Eye (tissue), 1 donor: ENCODE measurements around the gene PBX2.

ENCODE experiments used
- DNase-seq: peaks from one replicate; pipeline ENCODE4 v3.0.0-alpha.2; 2015

Gene PBX2

DNA sequence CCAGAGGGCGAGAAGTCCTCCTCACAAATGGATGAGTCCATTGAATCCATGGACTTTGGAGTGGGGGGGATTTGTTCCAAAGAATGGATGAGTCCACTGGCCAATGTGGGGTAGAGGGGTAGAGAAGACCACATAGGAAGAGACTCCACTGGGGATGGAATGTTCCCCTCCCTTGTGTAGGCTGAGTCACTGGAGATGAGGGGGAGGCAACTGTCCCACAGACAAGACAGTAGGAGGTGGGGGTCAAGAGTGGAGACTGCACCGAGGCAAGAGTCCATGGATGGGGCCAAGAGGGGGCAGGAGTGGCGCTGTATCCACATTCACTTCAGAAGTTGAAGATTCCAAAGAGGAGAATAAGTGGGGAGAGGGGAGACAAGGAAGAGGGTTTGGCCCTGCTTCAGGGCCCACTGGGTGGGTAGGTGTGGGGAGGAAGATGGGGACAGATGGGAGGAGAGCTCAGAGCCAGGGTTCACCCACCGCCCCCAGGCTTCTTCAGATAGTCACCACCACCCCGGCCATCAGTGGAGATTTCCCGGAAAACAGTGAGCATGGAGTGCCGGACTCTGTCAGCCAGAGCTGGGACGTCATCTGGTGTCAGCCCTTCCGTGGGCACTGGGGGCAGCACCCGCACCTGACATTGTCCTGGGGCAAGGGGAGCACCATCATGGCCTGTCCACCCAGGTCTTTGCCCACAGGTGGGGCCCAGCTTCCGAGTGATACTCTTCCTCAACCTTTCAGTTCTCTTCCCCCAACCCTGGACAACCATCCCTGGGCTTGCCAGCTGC lies 21.0 kb downstream of the PBX2 start:
- no peak for DNase-seq

DNA sequence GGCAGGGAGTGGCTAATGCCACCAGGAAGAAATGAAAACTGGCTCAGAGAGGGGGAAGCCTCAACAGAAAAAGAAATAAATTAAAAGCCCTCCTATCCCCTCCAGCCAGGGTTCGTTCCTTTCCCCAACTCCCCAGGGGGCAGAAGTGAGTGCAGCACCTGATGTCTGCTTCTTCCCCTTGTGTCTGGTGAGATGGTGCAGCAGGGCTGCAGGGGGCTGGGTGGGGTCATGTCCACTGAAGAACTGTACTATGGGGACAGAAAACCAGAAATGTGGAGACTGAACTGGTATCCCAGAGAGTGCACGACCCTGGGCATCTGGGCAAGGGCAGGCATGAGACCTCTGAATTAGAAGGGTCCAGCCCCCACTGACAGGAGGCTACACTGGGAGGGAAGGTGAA lies 21.7 kb downstream of the PBX2 start:
- DNase-seq: no peak

DNA sequence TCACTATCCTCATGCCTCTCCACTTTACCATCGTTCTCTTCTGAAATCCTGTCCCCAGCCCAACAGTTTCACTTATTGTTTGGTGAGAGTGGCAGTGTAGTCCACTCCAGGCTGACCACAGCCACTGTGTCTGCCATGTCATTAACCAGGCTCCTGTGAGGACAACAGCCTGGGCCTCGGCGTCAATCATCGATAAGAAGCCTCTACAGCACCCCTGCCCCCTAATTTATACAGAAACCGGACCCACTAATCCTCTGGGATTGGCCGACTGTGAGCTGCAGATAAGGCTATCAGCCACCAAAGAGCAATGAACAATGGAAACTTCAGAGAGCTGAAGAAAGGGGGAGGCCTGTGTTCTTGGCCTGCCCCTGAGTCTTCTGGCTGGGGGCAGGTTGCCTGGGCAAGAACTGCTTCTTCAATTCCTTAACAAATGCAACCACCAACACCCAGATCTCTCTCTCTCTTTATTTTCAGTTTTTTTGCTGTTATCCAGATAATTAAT lies 22.2 kb downstream of the PBX2 start:
- DNase-seq: no peak

DNA sequence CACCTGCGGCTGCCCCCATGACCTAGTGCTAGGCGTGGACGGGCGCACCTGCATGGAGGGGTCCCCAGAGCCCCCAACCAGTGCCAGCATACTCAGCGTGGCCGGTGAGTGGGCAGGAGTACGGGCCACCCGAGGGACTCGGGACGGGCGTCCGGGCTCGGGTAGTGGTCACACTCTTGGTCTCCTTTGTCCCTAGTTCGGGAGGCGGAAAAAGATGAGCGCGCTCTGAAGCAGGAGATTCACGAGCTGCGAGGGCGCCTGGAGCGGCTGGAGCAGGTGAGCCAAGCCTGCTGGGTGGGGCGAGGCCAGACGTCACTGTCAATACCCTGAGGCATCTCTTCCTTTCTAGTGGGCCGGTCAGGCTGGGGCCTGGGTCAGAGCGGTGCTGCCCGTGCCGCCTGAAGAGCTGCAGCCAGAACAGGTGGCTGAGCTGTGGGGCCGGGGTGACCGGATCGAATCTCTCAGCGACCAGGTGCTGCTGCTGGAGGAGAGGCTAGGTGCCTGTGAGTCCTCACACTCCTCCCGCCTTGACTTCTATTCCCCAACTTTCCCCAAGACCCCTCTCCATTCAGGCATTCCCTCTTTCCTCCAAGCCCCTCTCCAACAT lies 22.7 kb downstream of the PBX2 start:
- DNase-seq: no peak

DNA sequence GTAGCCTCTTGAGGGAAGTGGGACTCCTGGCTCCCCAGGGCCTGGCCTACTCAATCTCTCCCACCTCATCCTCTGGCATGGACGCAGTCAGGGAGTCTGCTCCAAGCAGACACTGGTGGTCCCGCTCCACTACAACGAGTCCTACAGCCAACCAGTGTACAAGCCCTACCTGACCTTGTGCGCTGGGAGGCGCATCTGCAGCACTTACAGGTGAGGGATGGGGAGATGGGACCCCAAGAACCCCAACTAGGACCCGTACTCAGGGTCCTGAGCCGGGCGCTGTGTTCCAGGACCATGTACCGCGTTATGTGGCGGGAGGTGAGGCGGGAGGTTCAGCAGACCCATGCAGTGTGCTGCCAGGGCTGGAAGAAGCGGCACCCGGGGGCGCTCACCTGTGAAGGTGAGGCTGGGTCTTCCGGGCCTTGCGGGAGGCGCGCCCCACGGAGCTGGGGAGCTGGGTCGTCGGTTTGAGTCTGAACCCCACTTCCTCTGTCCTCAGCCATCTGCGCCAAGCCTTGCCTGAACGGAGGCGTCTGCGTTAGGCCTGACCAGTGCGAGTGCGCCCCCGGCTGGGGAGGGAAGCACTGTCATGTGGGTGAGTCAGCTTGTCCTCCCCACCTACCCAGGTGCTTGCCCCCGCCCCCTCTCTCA lies 23.5 kb downstream of the PBX2 start:
- DNase-seq: no peak

DNA sequence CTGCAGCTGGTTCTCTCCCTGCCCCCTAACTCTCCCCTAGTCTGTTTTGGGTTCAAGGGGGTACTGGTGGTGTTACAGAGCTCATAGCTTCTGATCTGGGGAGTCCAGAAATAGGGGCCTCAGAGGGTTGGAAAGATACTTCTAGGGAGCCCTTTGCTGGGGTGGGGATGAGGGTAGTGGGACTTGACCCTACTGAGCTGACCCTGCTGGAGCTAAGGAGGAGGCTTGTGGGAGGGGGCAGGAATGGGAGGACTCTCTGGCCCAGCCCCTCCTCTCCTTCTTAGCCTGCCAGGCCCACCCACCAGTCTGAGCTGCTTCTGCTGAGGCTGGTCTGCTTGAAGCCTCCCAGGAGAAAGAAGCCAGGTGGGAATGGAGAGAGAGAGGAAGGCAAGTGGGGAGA lies 25.7 kb downstream of the PBX2 start, which contains the start of gene EGFL8:
TSS of gene EGFL8 (plus strand) at position 301 of the 400 bp plus-strand sequence. CDS start 1,571 bp downstream, outside the sequence.
- no peak for DNase-seq

DNA sequence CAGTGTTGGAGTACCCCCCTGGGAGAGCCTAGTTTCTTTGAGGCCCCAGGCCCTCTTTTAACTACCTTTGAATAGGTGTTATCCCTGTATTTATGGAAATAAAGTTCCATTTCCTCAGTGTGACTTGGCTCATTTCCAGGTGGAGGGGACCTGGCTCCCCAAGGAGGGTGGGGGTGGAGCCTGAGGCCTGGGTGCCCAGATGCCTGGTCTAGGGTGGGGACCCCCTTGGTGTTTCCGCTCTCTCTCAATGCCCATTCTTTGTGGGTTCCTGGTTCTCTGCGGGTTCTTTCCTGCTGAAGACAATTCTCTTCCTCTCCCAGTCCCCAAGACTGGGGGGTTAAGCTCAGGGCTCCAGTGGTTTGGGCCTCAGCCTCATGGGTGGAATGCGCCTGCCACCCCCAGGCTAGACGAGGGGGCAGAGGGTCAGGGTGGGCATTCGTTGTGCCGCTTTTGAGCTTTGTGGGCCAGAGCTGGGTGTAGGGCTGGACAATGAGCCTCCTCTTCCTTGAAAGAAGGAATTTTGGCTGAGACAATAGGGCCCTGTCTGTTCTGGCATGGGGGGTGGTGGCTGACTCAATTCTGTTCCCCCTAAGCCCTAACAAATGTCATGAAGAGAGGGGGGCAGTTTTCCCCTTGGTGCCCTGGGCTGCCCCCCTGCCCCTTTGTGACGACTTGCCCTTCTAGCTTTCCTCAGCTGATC lies 26.3 kb downstream of the PBX2 start:
- DNase-seq: no peak

DNA sequence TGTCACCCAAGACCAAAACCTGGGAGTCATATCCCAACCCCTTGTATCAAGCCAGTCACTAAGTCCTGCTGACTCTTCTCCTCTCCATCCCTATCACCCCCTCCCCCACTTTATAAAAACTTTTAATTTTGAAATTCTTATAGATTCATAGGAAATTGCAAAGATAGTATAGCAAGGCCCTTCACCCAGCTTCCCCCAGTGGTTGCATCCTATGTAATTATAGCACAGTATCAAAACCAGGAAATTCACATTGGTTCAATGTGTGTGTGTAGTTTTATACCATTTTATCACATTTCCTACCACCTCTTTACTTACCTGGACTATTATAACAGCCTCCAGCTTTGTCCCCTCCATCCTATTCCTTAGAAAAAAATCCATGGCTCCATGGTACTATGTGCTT lies 31.9 kb downstream of the PBX2 start:
- DNase-seq: no peak

DNA sequence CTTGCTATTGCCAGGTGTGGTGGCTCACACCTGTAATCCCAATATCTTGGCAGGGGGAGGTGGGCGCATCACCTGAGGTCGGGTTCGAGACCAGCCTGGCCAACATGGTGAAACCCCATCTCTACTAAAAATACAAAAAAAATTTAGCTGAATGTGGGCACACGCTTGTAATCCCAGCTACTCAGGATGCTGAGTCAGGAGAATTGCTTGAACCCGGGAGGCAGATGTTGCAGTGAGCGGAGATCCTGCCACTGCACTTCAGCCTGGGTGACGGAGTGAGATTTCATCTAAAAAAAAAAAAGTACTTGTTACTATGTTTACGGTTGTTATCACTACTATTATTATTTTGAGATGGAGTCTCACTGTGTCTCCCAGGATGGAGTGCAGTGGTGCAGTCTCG lies 33.1 kb downstream of the PBX2 start:
- no peak for DNase-seq

DNA sequence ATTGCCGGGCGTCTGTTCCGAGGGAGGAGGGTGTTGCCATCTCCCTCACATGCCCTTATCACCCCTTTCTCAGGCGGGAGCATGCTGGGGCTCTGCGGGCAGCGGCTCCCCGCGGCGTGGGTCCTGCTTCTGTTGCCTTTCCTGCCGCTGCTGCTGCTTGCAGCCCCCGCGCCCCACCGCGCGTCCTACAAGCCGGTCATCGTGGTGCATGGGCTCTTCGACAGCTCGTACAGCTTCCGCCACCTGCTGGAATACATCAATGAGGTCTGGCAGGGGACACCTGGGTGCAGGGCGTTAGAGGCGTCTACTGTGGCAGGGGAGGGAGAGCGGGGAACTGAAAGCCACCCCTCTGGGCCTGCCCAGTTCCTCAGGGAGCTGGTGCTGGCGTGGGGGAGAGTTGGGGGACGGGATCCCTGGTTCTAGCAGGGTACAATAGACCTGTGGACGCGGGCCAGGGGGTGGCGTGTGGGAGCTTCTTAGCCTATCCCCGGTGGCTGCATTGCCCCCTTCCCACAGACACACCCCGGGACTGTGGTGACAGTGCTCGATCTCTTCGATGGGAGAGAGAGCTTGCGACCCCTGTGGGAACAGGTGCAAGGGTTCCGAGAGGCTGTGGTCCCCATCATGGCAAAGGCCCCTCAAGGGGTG lies 35.4 kb downstream of the PBX2 start:
- peak; percentile 84 for DNase-seq

DNA sequence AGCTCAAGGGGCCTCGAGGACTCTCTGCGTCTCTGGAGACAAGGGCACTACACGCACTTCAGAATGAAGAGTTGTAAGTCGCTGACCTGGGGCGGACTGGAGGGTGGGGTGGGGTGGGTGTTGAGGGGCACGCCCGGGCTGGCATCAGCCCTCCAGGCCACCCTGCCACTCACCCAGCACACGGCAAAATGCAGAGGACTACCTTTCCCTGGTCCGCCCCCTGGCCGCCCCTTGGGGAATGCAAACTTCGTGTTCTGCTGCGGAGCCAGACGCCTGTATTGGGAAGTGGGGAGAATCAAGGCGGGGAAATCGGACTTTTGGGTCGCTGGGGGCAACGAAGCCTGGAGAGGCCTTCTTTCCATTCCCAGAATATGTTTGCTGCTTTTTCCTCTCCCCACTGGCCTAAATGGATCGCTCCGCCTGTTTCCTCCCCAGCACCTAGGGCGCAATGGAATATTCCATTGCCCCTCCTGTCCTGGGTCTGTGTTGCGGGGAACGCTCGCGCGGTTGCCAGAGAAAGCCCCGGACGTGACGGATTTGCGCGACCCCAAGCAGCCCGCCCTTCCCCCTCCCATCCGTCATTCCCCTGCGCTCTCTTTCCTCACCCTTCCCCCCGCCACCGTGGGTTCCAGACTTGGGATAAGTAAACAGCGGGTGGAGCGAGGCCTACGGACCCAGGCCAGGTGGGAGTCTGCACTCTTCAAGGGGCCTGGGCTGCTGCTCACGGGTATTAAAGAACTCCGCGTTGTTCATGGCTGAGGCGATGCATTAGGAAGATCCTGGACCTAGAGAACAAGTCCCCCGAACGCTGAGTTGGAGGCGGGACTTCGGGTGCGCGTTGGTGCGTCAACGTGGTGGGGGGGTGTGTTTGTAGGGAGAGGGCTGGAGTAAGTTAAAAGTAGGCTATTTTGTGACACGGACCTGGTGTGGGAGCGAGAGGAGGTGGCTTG lies 36.2 kb downstream of the PBX2 start, which contains the start of gene PPT2:
TSS of gene PPT2 (plus strand) at position 578 of the 950 bp plus-strand sequence. CDS start 454 bp downstream, outside the sequence.
- DNase-seq: peak; percentile 97

DNA sequence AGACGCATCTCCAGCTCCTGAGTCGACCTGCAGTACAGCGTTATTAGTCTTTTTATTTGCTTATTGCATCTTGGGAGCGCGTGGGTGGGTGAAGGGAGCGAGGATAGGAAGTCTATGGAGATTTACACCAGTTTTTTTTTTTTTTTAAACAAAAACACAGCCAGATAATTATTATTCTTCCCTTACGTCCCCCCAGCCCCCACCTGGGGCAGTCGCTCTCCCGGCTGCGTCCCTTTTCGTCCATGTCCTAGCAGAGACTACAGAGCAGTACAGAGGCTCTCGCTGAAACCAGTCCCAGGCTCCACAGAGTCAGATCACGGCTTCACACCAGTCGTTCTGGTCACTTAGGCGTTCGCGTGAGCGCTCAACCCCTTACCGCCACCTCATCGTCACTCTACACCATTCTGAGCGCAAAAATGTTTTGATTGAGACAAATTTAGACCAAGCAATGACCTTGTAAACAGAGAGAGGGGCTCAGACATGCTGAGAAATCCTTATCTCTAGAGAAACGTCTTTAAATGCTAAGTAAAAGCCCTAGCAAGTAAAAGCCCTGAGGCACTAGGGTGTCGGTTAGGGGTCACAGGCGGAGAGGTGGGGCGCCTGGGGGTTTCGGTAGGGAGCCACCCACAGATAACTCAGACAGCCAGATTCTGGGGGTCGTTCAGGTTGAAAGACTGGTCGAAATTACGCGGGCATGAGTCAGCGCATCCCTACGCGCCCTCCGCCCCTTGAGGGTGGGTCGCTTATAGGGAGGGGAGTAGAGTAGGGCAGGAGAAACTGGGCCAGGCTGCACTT lies 37.0 kb downstream of the PBX2 start:
- DNase-seq: peak; percentile 81

DNA sequence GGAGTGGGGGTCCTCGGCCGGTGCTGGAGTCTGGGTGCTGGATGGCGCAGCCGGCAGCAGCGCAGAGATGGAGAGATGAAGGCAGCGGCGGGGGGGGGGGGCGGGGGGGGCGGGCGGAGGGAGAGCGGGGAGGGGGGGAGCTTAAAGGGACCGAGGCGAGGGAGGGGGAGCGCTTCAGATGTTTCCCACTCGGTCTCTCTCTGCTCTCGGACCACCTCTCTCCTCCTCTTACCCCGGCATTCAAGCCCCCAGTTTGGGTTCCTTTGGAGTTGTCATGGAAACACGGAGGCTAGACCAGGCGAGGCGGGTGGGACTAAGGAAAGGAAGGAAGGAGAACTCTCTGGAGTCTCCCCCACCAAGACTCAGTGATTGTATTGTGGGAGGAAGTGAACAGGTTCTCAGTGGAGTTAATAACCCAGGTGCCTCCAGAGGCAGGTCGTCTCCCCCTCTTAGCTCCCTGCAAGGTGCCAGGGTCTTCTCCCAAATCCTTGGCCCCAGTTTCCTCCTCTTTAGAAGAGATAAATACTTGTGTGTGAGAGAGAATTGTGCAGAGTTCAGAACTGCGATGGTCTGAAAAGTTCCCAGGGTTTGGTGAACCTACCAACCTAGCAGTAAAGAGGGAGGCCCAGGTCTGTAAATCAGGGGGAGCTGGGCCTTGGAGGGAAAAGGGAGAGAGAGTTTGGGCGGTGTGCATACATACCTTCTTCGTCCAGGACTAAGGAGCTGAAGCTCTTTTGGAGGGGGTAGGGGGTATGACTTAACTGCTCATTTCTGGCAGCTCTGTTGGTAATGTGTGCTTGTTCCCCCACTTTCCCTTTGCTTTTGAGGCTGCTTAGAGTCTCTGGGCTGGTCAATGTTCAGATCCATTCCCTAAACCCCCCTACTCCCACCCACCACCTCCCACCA lies 37.9 kb downstream of the PBX2 start, which contains the start of gene PRRT1:
TSS of gene PRRT1 (minus strand) at position 77 of the 906 bp plus-strand sequence. CDS start 112 bp downstream, outside the sequence.
- DNase-seq: peak; percentile 39

DNA sequence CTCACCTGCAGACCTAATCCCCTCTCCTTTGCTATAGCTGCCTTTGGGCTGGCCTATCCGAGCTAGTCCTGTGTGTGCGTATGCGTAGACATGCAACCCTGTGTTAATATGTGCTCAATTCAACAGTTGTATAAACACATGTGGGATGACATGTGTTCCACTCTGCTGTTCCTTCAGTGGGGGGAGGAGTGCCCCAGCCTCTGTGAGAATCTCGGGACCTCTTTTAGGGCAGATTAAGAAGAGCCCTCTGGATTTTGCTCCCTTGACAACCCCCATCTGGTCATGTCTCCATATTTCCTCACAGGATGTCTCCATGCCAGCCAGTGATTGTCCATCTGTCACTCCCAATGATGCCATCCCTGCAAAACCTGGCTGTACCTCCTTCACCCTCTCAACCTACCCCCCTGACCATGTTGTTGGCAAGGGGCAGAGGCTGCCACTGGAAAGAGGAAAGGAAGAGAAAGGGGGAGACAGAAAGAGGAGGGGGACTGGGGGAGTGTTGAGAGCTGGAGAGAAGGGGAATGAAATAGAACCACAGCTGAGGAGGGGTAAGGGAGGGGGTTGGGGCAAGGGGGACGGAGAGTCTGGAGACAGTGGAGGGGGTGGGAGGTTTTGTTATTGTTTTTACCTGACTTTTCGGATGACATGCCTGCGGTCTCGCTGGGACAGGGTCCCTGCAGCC lies 38.7 kb downstream of the PBX2 start:
- DNase-seq: peak; percentile 62

DNA sequence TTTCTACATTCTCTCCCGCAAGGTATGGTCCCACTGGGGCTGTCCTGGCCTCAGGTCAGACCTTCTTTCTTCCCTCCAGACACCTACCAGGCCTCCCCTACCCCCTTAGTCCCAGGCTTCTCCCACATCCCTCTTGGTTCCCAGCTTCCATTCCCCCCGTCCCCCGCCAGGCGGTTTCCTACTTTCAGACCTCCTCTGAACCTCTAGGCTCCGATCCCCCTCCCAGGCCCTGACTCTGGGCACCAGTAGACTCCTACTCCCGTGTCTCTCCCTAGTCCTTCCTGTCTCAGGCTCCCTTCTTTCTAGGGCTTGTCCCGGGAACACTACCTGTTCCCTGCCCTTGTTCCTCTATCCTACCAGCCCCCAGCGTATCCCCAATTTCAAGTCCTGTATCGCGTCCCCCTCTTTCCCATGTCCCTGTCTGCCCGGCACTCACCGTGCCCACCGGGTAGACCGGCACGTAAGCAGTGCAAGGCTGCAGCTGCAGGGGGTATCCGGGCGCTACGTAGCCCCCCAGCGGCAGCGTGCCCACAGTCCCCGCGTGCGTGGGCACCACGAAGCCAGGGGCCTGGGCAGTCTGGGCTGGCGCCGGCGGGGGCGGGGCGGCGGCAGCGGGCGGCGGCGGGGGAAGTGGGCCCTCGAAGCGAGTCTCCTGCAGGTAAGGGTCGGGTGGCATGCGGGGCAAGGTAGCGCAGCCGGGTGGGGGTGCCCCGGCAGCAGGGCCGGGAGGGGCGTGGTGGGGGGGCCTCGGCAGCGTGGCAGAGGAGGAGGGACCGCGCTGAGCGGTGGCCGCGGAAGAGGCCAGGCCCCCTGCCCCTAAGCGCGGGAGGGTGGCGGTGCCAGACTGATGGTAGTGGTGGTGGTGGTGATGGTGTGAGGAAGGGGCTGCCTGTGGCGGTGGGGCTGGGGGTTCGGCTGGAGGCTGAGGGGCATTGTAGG lies 39.8 kb downstream of the PBX2 start:
- no peak for DNase-seq

DNA sequence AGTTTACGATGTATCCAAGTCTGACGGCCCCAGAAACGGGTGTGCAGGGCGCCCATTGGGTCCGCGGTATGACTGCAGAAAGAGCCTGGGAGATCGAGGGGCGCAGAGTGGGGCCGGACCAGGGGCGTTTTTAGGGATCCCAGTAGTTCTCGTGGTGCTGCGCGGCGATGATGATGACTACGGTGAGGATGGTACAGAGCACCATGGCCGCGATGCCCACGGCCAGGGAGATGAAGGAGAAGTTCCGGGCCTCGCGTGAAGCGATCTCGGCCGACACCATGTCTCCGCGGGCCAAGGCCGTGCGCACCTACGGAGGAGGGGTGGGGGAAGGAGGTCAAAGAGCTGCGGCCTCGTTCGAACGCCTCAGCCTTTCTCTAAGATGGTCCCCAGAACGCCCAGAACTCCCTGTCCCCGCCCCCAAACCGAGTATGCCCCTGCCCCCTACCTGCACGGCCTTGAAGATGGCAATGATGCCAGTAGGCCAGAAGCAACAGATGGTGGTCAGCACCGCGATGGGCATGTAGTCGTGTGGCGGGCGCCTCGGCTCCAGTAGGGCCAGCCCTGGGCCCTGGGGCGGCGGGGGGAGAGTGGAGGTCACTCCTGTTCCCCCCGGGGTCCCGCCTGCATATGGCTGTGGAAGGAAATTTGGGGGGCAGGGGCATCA lies 40.8 kb downstream of the PBX2 start:
- DNase-seq: no peak
